H1 (cell line): ENCODE data around the gene TBX15. TPM values are rescaled to one million over a fixed set of nuclear protein-coding genes. Genes with fewer than 3 reads are reported as not detected.

ENCODE experiments used
- CTCF ChIA-PET: fragments of 300-600 bp; sonication (Branson Sonifier 250); formaldehyde crosslinking; loops from one replicate; lab custom pipeline; 2021; ENCODE audit not compliant: partially characterized antibody; lab: Charles Lee
- POLR2A ChIA-PET: fragments of 300-600 bp; sonication (Branson Sonifier 250); formaldehyde crosslinking; loops from one replicate; lab custom pipeline; 2021; ENCODE audit warnings: inconsistent platforms; ENCODE audit not compliant: partially characterized antibody; lab: Charles Lee
- DNase-seq, 2 experiments: peaks; one replicate each; pipeline versions ENCODE4 v3.0.0 to v3.0.0-alpha.2; 2010 to 2022; ENCODE audit warnings: low spot score in 2 of 2, low read depth in 1 of 2, mixed read lengths in 1 of 2
- FAIRE-seq: peaks from 2 replicates; lab custom pipeline; 2011; peaks lifted over from hg19 to GRCh38; lab: Jason Lieb, UNC
- H2AFZ ChIP-seq: 2 replicates; pipeline ENCODE4 v1.8.1; 2012; ENCODE audit warnings: low read length, inconsistent platforms
- H2AK5ac ChIP-seq: 2 replicates; pipeline ENCODE4 v1.6.1; 2013; ENCODE audit warnings: low read depth, low read length
- H2BK120ac ChIP-seq: replicated peaks from 2 replicates; pipeline ENCODE3; 2013; ENCODE audit warnings: low read depth, low read length, inconsistent platforms
- H2BK12ac ChIP-seq: 2 replicates; pipeline ENCODE4 v1.6.1; 2013; ENCODE audit warnings: low read depth, low read length
- H2BK15ac ChIP-seq: 2 replicates; pipeline ENCODE4 v1.6.1; 2013; ENCODE audit warnings: low read length
- H2BK20ac ChIP-seq: 2 replicates; pipeline ENCODE4 v1.6.1; 2013; ENCODE audit warnings: low read length
- H2BK5ac ChIP-seq: 2 replicates; pipeline ENCODE4 v1.6.1; 2013; ENCODE audit warnings: low read depth, low read length
- H3K14ac ChIP-seq: 2 replicates; pipeline ENCODE4 v1.6.1; 2013; ENCODE audit warnings: inconsistent platforms; ENCODE audit not compliant: insufficient read length
- H3K18ac ChIP-seq: 2 replicates; pipeline ENCODE4 v1.6.1; 2013; ENCODE audit warnings: low read length; ENCODE audit errors: extremely low read depth
- H3K23ac ChIP-seq: 2 replicates; pipeline ENCODE4 v1.6.1; 2013; ENCODE audit warnings: inconsistent platforms; ENCODE audit not compliant: insufficient read length
- H3K23me2 ChIP-seq: 2 replicates; pipeline ENCODE4 v1.6.1; 2013; ENCODE audit warnings: low read depth, low read length
- H3K27ac ChIP-seq: 2 replicates; pipeline ENCODE4 v1.6.1; 2011; ENCODE audit warnings: low read depth, low read length, inconsistent platforms
- H3K27me3 ChIP-seq, 4 experiments: replicated peaks in 1 of 4; 1 replicate in 1 of 4; 2 replicates in 3 of 4; pipeline versions ENCODE4 v1.6.1 to v1.8.1; 2011 to 2013; ENCODE audit warnings: low read length in 3 of 4, mild to moderate bottlenecking in 3 of 4, inconsistent platforms in 2 of 4, mixed read lengths in 2 of 4, moderate library complexity in 1 of 4; ENCODE audit not compliant: control insufficient read depth in 3 of 4, insufficient read depth in 3 of 4; ENCODE audit errors: extremely low read depth in 1 of 4
- H3K36me3 ChIP-seq, 4 experiments: 2 replicates each; pipeline versions ENCODE4 v1.6.1 to v1.8.1; 2011 to 2013; ENCODE audit warnings: mild to moderate bottlenecking in 4 of 4, low read length in 3 of 4, moderate library complexity in 2 of 4, control low read depth in 1 of 4, inconsistent platforms in 1 of 4; ENCODE audit not compliant: insufficient read depth in 4 of 4, control insufficient read depth in 2 of 4
- H3K4ac ChIP-seq: replicated peaks from 2 replicates; pipeline ENCODE3; 2013; ENCODE audit warnings: low read length, low read depth, mixed read lengths, inconsistent platforms; ENCODE audit not compliant: insufficient read length
- H3K4me1 ChIP-seq, 4 experiments: replicated peaks in 1 of 4; 1 replicate in 1 of 4; 2 replicates in 3 of 4; pipeline versions ENCODE4 v1.6.1 to v1.8.1; 2011 to 2013; ENCODE audit warnings: low read length in 3 of 4, inconsistent platforms in 2 of 4, mixed read lengths in 1 of 4; ENCODE audit not compliant: insufficient read depth in 4 of 4, control insufficient read depth in 3 of 4
- H3K4me2 ChIP-seq, 2 experiments: 2 replicates each; pipeline versions ENCODE4 v1.6.1 to v1.8.1; 2011 to 2013; ENCODE audit warnings: low read depth in 2 of 2, low read length in 2 of 2, control low read depth in 1 of 2, inconsistent platforms in 1 of 2, mild to moderate bottlenecking in 1 of 2; ENCODE audit not compliant: insufficient read depth in 1 of 2
- H3K4me3 ChIP-seq, 4 experiments: fragments of 200-600, 300-600 bp in 1 of 4; sonication (generic), shearing (Covaris generic), sonication (Bioruptor Twin) in 1 of 4; 2 replicates each; pipeline versions ENCODE4 v1.5.1 to v1.8.1; 2011 to 2016; ENCODE audit warnings: low read length in 4 of 4, low read depth in 3 of 4, control low read depth in 2 of 4, inconsistent platforms in 2 of 4, mild to moderate bottlenecking in 2 of 4, mixed read lengths in 1 of 4, moderate library complexity in 1 of 4; ENCODE audit not compliant: insufficient read depth in 2 of 4; ENCODE audit errors: extremely low read depth in 1 of 4
- H3K56ac ChIP-seq: replicated peaks from 2 replicates; pipeline ENCODE3; 2013; ENCODE audit warnings: low read depth, mild to moderate bottlenecking, mixed read lengths, low read length, inconsistent platforms; ENCODE audit not compliant: insufficient read length
- H3K79me1 ChIP-seq: 2 replicates; pipeline ENCODE4 v1.6.1; 2013; ENCODE audit warnings: low read depth, low read length, control low read depth
- H3K79me2 ChIP-seq, 2 experiments: 2 replicates each; pipeline versions ENCODE4 v1.6.1 to v1.8.1; 2012 to 2013; ENCODE audit warnings: low read length in 2 of 2, mild to moderate bottlenecking in 2 of 2, inconsistent platforms in 1 of 2; ENCODE audit not compliant: insufficient read depth in 2 of 2, control insufficient read depth in 1 of 2
- H3K9ac ChIP-seq, 4 experiments: replicated peaks in 1 of 4; 1 replicate in 1 of 4; 2 replicates in 3 of 4; pipeline versions ENCODE4 v1.6.1 to v1.8.1; 2011 to 2013; ENCODE audit warnings: low read depth in 3 of 4, low read length in 3 of 4, control low read depth in 2 of 4, mild to moderate bottlenecking in 2 of 4, moderate library complexity in 2 of 4, inconsistent platforms in 1 of 4; ENCODE audit errors: extremely low read depth in 1 of 4
- H3K9me3 ChIP-seq, 2 experiments: 2 replicates each; pipeline versions ENCODE4 v1.6.1 to v1.8.1; 2012 to 2013; ENCODE audit warnings: mild to moderate bottlenecking in 2 of 2, moderate library complexity in 2 of 2, control low read depth in 1 of 2, inconsistent platforms in 1 of 2, low read depth in 1 of 2, low read length in 1 of 2, mixed read lengths in 1 of 2; ENCODE audit not compliant: insufficient read depth in 2 of 2
- H4K20me1 ChIP-seq, 2 experiments: replicated peaks in 1 of 2; 2 replicates each; pipeline versions ENCODE3 to v1.8.1; 2011 to 2013; ENCODE audit warnings: inconsistent platforms in 2 of 2, low read length in 2 of 2, mild to moderate bottlenecking in 1 of 2; ENCODE audit not compliant: insufficient read depth in 2 of 2, control insufficient read depth in 1 of 2
- H4K5ac ChIP-seq: 2 replicates; pipeline ENCODE4 v1.6.1; 2013; ENCODE audit warnings: low read length, low read depth, mixed read lengths, inconsistent platforms; ENCODE audit not compliant: insufficient read length
- H4K8ac ChIP-seq: 2 replicates; pipeline ENCODE4 v1.8.0; 2013; ENCODE audit warnings: mild to moderate bottlenecking, moderate library complexity, low read length, inconsistent platforms; ENCODE audit not compliant: insufficient read depth; ENCODE audit errors: extremely low read depth
- H4K91ac ChIP-seq: replicated peaks from 2 replicates; pipeline ENCODE3; 2013; ENCODE audit warnings: low read length, mixed read lengths, inconsistent platforms; ENCODE audit not compliant: insufficient read length
- EZH2 ChIP-seq: fragments of 200-600 bp; sonication (generic); IDR thresholded peaks from 2 replicates; pipeline ENCODE4 v1.7.1; 2012; ENCODE audit warnings: low read depth, mild to moderate bottlenecking, moderate library complexity, low read length, inconsistent platforms; ENCODE audit not compliant: severe bottlenecking
- WGBS, 2 experiments: shearing (Covaris generic) in 1 of 2; methylation state at CpG; one replicate each; pipeline versions ENCODE4 v1.1.6 to v1.1.7; 2013 to 2015; ENCODE audit warnings: low lambda C conversion rate in 2 of 2, mixed read lengths in 2 of 2, inconsistent platforms in 1 of 2, low coverage in 1 of 2, missing lambda C conversion rate in 1 of 2; ENCODE audit not compliant: insufficient replicate concordance in 2 of 2, insufficient coverage in 1 of 2, insufficient read length in 1 of 2; ENCODE audit errors: extremely low coverage in 1 of 2, missing lambda C conversion rate in 1 of 2; 5-methylcytosine and 5-hydroxymethylcytosine counted together
- polyA plus RNA-seq, 7 experiments: library from polyadenylated mRNA; depleted of rRNA in 3 of 7; stranded (reverse) in 5 of 7; unstranded in 2 of 7; fragments of >200 nt in 5 of 7; fragments of 200-250 nt in 2 of 7; gene quantifications; 1 replicate in 5 of 7; 2 replicates in 1 of 7; 4 replicates in 1 of 7; pipeline versions ENCODE4 v1.2.1 to v1.2.3, GENCODE V29; 2011 to 2013; ENCODE audit warnings: missing spikeins in 2 of 7, mixed read lengths in 2 of 7
- total RNA-seq: library from RNA; stranded (reverse); fragmentation: NEBNext Ultra II Directional; extraction: Animal tissue kit (Norgen Biotek cat#: 25700); gene quantifications from 2 replicates; pipeline ENCODE4 v1.2.1, GENCODE V29; 2021

TBX15 gene
- total and polyA plus RNA-seq, 2 of the 8 experiments (the other 6 are each of a cell fraction or from before 2014, with no cell fraction given): 0.14 to 0.24 TPM

GRCh38 chr1:118940957-118941356, 47.2 kb downstream of the TBX15 start:
- H2BK12ac ChIP-seq: no peak overlapping the region
- no peak overlapping the region for H4K5ac ChIP-seq
- no peak overlapping the region for H3K4me2 ChIP-seq
- no peak overlapping the region for H3K14ac ChIP-seq
- no peak overlapping the region for H2BK120ac ChIP-seq
- H3K4me3 ChIP-seq: no peak overlapping the region
- H4K20me1 ChIP-seq: no peaks in the 10 kb centered on the region
- no peaks in the 10 kb centered on the region for H3K36me3 ChIP-seq
- no peaks in the 10 kb centered on the region for H3K27me3 ChIP-seq
- no peak for FAIRE-seq
- H2BK20ac ChIP-seq: no peak overlapping the region
- H3K4me1 ChIP-seq: peaks cover 0 to 3% (median 1%) of the 10 kb centered on the region in 4 experiments; a peak in 2 of 7 replicates
- H3K18ac ChIP-seq: no peak overlapping the region
- no peak overlapping the region for H2BK15ac ChIP-seq
- no peaks in the 10 kb centered on the region for H3K9me3 ChIP-seq
- CTCF ChIA-PET: interaction anchor here (2.3 kb wide), 1 partner anchor 12 kb away, joined by 7 read pairs; no protein-coding TSS in a partner anchor
- no peak overlapping the region for H2BK5ac ChIP-seq
- no peak overlapping the region for H3K27ac ChIP-seq
- no peak for TF ChIP-seq EZH2
- TF ChIP-seq, all 59 proteins: peak for 0
- POLR2A ChIA-PET: no interaction called here
- Histone ChIP-seq H3K9ac (no peak overlapping the region), H3K23ac (no peak overlapping the region), H3K56ac (no peak overlapping the region), H4K91ac (no peak overlapping the region), H3K79me2 (no peaks in the 10 kb centered on the region), H3K79me1 (no peaks in the 10 kb centered on the region; the same call in 1 of the 2 replicates), H4K8ac (no peak overlapping the region), H2AFZ (no peak overlapping the region), H3K23me2 (no peaks in the 10 kb centered on the region; the same call in 1 of the 2 replicates), H3K4ac (no peak overlapping the region), H2AK5ac (no peak overlapping the region)
- DNase-seq: no peak
- 80% methylated on average over 3 of the region's 3 CpGs; no CpG with 5 or more reads in 1 of the 2 experiments for WGBS, 2 experiments
